A673 (cell line): ENCODE results near the gene KIRREL3. TPM values are rescaled to one million over a fixed set of nuclear protein-coding genes. Genes with fewer than 3 reads are reported as not detected.

Experiments
- BruUV-seq: library from RNA; stranded (reverse); fragments of 400-500 nt; replicated peaks from 2 replicates; lab custom pipeline; 2021; lab: Mats Ljungman, UMichigan
- CTCF ChIA-PET: fragments of 300-600 bp; sonication (Branson Sonifier 250); formaldehyde crosslinking; loops from one replicate; lab custom pipeline; 2022; ENCODE audit warnings: antibody characterized with exemption; lab: Charles Lee
- POLR2A ChIA-PET: fragments of 300-600 bp; sonication (Branson Sonifier 250); formaldehyde crosslinking; loops from one replicate; lab custom pipeline; 2022; ENCODE audit warnings: antibody characterized with exemption; ENCODE audit not compliant: low non-redundant PET; lab: Charles Lee
- DNase-seq: peaks from one replicate; pipeline ENCODE4 v3.0.0-alpha.2; 2015; ENCODE audit warnings: low spot score
- H3K27ac ChIP-seq: fragments of 200-600 bp; sonication (generic); 2 replicates; pipeline ENCODE4 v1.5.1; 2016; ENCODE audit warnings: mixed run types, low read depth, mild to moderate bottlenecking, mixed read lengths, antibody characterized with exemption, low read length; ENCODE audit not compliant: poor library complexity, severe bottlenecking
- H3K27me3 ChIP-seq: fragments of 200-600 bp; sonication (generic); replicated peaks from 2 replicates; pipeline ENCODE4 v1.6.1; 2017; ENCODE audit warnings: mixed run types, low read depth, mild to moderate bottlenecking, mixed read lengths, antibody characterized with exemption, low read length; ENCODE audit not compliant: insufficient read depth, poor library complexity
- H3K36me3 ChIP-seq: fragments of 200-600 bp; sonication (generic); 2 replicates; pipeline ENCODE4 v1.6.1; 2016; ENCODE audit warnings: mixed run types, mild to moderate bottlenecking, mixed read lengths, antibody characterized with exemption, low read length; ENCODE audit not compliant: insufficient read depth, poor library complexity, severe bottlenecking
- H3K4me1 ChIP-seq: fragments of 200-600 bp; sonication (generic); 2 replicates; pipeline ENCODE4 v1.6.1; 2017; ENCODE audit warnings: mixed run types, mild to moderate bottlenecking, mixed read lengths, antibody characterized with exemption, low read length; ENCODE audit not compliant: insufficient read depth, poor library complexity, severe bottlenecking
- H3K4me3 ChIP-seq: fragments of 200-600 bp; sonication (generic); 2 replicates; pipeline ENCODE4 v1.5.1; 2016; ENCODE audit warnings: low read depth, mixed run types, mild to moderate bottlenecking, mixed read lengths, low read length; ENCODE audit not compliant: poor library complexity, severe bottlenecking
- H3K9me3 ChIP-seq: fragments of 200-600 bp; sonication (generic); 2 replicates; pipeline ENCODE4 v1.6.1; 2016; ENCODE audit warnings: mixed run types, low read depth, mild to moderate bottlenecking, mixed read lengths, antibody characterized with exemption, low read length; ENCODE audit not compliant: poor library complexity, severe bottlenecking
- CTCF ChIP-seq: fragments of 300-800, 200-600 bp; sonication (generic); conservative IDR thresholded peaks from 2 replicates; pipeline ENCODE4 v1.5.1; 2017; ENCODE audit warnings: low read depth, mild to moderate bottlenecking, antibody characterized with exemption, low read length, moderate library complexity, mixed read lengths
- EZH2 ChIP-seq: fragments of 200-600 bp; sonication (generic); IDR thresholded peaks from 2 replicates; pipeline ENCODE4 v1.6.1; 2017; ENCODE audit warnings: borderline replicate concordance, low read depth, mild to moderate bottlenecking, mixed read lengths, antibody characterized with exemption, low read length; ENCODE audit not compliant: poor library complexity, severe bottlenecking
- intact Hi-C: fragments of 100-400 bp; cut with micrococcal nuclease; formaldehyde crosslinking; loops from one replicate; pipeline ENCODE4 v1.10.0; 2022; ENCODE audit not compliant: unreplicated experiment
- total RNA-seq: library from RNA; stranded (reverse); gene quantifications from 2 replicates; pipeline ENCODE4 v1.2.3, GENCODE V29; 2021

KIRREL3 gene
- total RNA-seq, 1 experiment from 2014 or later: not detected

- Histone ChIP-seq H3K9me3 (no peaks in the 10 kb centered on the region), H3K27me3 (no peaks in the 10 kb centered on the region), H3K4me3 (no peak overlapping the region), H3K36me3 (no peaks in the 10 kb centered on the region), H3K4me1 (no peaks in the 10 kb centered on the region), H3K27ac (no peak overlapping the region)
- ChIA-PET CTCF (no interaction called here), POLR2A (no interaction called here)
- intact Hi-C loops: no loop called here
- no peak for DNase-seq
- no TSS peak for BruUV-seq
- no peak for TF ChIP-seq CTCF
- TF ChIP-seq EZH2: no peak
These were observed 57.3 kb downstream of the KIRREL3 start for GRCh38 chr11:126943316-126943715.

GRCh38 chr11:126942146-126942545, 58.4 kb downstream of the KIRREL3 start:
- no TSS peak for BruUV-seq
- Histone ChIP-seq H3K27ac (no peak overlapping the region), H3K4me1 (no peaks in the 10 kb centered on the region), H3K27me3 (no peaks in the 10 kb centered on the region), H3K4me3 (no peak overlapping the region), H3K9me3 (no peaks in the 10 kb centered on the region), H3K36me3 (no peaks in the 10 kb centered on the region)
- ChIA-PET POLR2A (no interaction called here), CTCF (no interaction called here)
- TF ChIP-seq CTCF: no peak
- TF ChIP-seq EZH2: no peak
- intact Hi-C loops: no loop called here
- DNase-seq: no peak

GRCh38 chr11:126939552-126939951, 61.0 kb downstream of the KIRREL3 start:
- Histone ChIP-seq H3K4me3 (no peak overlapping the region), H3K27ac (no peak overlapping the region), H3K36me3 (no peaks in the 10 kb centered on the region), H3K27me3 (no peaks in the 10 kb centered on the region), H3K4me1 (no peaks in the 10 kb centered on the region), H3K9me3 (no peaks in the 10 kb centered on the region)
- intact Hi-C loops: no loop called here
- POLR2A ChIA-PET: no interaction called here
- no peak for DNase-seq
- CTCF ChIA-PET: no interaction called here
- TF ChIP-seq EZH2 (no peak), CTCF (no peak)
- no TSS peak for BruUV-seq
